Tibial nerve (tissue), 4 donors: Measurements from ENCODE around the gene RBBP5.

Experiments used
- CTCF ChIP-seq, 5 experiments: fragments of 200-600 bp in 3 of 5; fragments of 450-650 bp in 2 of 5; sonication (generic) in 3 of 5; IDR thresholded peaks; one replicate each; pipeline ENCODE4 v1.5.1; 2016 to 2019; ENCODE audit warnings: antibody characterized with exemption in 5 of 5, mild to moderate bottlenecking in 3 of 5, moderate library complexity in 2 of 5
- EP300 ChIP-seq, 2 donors: sonication (generic); formaldehyde crosslinking; IDR thresholded peaks; one replicate each; pipeline ENCODE4 v1.6.1; 2017; ENCODE audit warnings: antibody characterized with exemption in 2 of 2, mild to moderate bottlenecking in 1 of 2
- POLR2A ChIP-seq, 2 donors: fragments of 450-650 bp; IDR thresholded peaks; one replicate each; pipeline ENCODE4 v1.6.1; 2017; ENCODE audit warnings: antibody characterized with exemption in 2 of 2, mild to moderate bottlenecking in 2 of 2, moderate library complexity in 2 of 2

- TF ChIP-seq CTCF (IDR thresholded peaks at IDR 0.05) (no peak), POLR2A (IDR thresholded peaks at IDR 0.05) (no peak), EP300 (IDR thresholded peaks at IDR 0.05) (no peak)
Measured at GRCh38 chr1:205133287-205133686, 11.5 kb upstream of the RBBP5 start.
